ENCODE results near the gene GDPD2.

Gene GDPD2

GRCh38 chrX:70437921-70438665 is 15.0 kb downstream of the GDPD2 start:
- DNase-seq = no peak

DNA sequence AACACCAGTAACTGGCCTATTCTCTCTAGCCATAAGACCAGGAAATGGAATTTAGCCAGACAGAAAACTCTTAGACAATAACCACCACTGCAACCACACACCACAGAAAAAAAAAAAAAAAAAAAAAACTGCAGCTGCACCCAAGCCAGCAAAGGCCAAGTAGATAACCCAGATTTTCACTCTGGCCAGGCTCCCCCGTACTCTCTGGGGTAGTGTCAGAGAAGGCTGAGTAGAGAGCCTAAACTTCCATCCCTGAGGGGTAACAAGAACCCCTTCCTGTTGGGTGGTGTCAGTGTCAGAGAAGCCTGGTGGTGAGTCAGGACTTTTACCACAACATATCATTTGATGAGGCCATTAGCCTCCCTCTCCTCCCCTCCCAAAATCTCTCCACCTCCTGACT is 15.9 kb downstream of the GDPD2 start:
- DNase-seq = no peak

DNA sequence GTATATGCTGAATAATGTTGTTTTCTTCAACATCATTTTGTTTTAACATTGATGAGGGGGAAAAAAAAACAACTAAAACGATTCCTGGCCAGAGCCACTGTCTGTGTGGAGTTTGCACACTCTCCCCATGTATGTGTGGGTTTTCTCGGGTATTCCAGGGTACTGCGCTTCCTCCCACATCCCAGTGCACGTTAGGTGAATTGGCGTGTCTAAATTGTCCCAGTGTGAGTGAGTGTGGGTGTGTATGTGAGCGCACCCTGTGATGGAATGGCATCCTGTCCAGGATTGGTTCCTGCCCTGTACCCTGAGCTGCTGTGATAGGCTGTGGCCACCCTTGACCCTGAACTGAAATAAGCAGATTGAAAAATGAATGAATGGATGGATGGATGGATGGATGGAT is 19.1 kb downstream of the GDPD2 start:
- no peak for DNase-seq

GRCh38 chrX:70444326-70444945 is 21.3 kb downstream of the GDPD2 start, which contains the start of gene DLG3:
TSS of gene DLG3 (plus strand) at chrX:70444835. CDS start at chrX:70445202, 367 bp downstream.
- DNase-seq = peak; percentile 64

GRCh38 chrX:70444946-70445656 is 22.0 kb downstream of the GDPD2 start:
- DNase-seq = no peak

DNA sequence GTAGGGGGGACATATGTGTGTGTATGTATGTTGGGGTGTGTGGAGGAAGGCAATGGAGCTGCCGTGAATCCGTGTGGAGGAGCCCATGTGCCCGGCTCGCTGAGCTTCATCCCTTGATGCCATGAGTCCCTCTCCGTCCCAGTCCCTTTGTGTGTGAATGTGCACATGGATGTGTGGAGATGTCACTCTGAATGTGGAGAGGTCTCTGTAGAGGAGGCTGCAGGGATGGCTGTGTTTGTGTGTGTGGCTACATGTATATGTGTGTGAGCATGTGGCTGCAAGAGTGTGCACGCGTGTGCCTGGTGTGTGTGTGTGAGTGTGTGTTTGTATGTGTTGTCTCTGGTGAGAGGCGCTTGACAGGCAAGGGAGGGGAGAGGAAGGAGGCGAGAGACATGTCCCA is 22.8 kb downstream of the GDPD2 start:
- peak; percentile 3 for DNase-seq

DNA sequence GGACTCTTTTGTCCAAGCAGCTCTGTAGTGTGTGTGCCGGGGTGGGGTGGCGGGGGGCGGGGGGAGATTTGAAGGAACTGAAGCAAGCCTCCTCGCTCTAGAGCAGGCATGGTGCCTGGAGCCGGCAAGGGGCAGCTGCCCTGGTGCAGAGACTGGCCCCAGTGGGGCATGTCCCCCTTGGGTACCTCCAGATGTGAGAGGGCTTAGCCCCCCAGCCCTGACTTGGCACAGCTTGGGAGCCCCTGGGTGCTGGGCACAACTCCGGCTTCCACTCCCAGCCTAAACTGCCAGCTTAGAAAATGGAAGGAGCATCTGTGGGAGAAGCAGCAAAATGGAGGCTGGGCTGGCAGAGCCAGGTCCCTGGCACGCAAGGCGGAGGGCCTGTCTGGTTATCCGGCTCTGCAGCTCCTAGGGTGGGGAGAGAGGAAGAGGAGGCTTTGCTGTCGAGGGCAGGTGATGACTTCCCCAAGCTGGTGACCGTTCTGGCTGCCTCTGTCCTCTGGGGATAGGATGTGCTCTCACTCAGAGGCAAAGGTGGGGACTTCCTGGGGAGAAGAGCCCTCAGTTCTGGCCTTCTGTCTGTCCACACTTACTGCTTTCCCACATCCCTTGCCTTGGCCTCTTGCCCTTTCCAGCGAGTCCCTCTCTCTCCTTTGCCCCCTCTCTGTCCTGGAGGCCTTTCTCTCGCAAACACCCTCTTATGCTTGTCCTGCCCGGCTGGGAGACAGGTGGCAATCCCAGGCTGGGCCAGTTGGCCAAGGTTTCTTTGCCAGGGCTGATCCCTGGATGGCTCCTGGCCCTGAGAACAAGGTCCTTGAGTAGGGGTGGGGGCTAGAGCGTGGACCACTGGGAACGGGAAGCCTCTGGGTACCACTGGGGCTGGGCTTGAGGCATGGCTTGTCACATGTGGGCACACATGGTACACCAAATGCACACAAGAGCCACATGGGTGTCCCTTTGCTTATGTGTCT is 23.6 kb downstream of the GDPD2 start:
- no peak for DNase-seq

GRCh38 chrX:70449457-70449966 is 26.4 kb downstream of the GDPD2 start:
- no peak for DNase-seq

DNA sequence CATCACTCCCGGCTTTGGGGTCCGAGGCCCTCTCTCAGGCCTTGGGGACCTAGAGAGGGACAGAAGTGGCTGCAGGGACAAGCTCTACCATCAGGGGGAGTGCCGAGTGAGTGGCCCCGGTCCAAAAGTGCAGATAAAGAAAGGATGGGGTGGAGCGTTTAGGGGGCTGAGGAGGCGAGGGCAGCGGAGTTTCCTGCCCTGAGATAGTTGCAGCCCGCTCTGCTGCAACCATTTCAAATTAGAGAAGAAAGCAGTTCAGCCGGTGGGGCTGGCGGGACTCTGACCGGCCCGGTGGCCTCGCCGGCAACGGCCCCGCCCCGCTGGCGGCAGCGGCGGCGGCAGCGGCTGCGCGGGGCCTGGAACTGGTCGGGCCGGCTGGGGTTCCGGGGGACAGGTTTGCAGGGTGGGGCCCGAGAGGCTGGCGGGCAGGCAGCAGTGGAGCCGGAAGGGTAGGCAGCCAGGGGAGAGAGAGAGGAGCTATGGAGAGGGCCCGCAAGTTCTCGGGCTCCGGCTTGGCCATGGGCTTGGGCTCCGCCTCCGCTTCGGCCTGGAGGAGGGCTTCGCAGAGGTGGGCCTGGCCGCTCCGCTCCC is 29.1 kb downstream of the GDPD2 start:
- peak; percentile 63 for DNase-seq

GRCh38 chrX:70453024-70453618 is 30.0 kb downstream of the GDPD2 start:
- DNase-seq = no peak

GRCh38 chrX:70454441-70455365 is 31.6 kb downstream of the GDPD2 start:
- peak; percentile 97 for DNase-seq

GRCh38 chrX:70455366-70456202 is 32.5 kb downstream of the GDPD2 start:
- peak; percentile 76 for DNase-seq

- DNase-seq = no peak
These were observed 33.1 kb downstream of the GDPD2 start for GRCh38 chrX:70456256-70456655.

DNA sequence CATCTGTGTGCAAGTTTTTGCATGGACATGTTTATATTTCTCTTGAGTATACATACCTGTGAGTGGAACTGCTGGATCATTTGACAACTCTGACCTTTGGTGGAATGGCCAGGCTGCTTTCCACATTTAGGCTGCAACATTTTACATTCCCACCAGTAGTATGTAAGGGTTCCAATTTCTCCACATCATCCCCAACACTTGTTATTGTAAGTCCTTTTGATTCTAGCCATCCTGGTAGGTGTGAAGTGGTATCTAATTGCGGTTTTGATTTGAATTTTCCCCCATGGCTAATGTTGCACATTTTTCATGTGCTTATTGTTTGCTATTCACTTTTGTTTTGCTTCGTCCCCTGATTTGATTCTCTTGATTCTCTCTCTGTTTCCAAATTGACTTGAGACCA is 37.9 kb downstream of the GDPD2 start:
- DNase-seq = no peak

- DNase-seq = no peak
These were observed 40.9 kb downstream of the GDPD2 start for GRCh38 chrX:70464051-70464450.

GRCh38 chrX:70466968-70467367 is 43.9 kb downstream of the GDPD2 start:
- no peak for DNase-seq

DNA sequence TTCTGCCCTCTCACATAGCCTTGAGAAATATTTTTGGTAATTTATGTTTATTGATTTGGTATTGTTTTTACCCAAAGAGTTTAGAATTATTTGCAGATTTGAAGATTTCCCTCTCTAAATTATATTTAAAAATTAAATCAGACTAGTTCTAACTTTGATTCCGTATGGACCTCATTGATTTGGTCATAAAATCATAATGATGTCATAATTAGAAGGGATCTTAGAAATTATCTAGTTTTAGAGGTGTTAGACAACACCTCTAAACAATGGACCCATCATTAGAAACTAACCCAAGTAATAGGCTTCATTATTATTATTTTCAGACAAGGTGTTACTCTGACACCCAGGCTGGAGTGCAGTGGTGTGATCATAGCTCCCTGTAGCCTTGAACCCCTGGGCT is 45.6 kb downstream of the GDPD2 start:
- no peak for DNase-seq

DNA sequence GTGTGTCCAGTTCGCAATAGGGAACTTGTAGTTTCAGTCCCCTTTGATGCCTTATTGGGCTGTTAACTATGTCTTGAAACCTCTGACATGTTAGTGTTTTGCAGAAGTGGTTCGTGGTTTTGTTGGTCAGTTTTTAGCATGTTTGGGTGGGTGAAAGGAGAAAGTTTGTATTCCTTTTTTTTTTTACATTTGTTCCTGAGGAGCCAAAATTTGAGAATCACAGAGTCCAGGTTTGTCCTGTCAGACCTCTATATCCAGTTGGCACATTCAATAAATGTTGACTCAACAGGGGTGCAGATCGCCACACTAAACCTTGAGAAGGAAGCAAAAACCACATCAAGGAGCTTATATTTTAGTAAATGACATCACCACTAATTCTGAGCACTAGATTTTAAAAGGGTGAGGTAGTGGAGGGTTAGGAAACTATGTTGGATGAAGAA is 47.8 kb downstream of the GDPD2 start:
- no peak for DNase-seq

DNA sequence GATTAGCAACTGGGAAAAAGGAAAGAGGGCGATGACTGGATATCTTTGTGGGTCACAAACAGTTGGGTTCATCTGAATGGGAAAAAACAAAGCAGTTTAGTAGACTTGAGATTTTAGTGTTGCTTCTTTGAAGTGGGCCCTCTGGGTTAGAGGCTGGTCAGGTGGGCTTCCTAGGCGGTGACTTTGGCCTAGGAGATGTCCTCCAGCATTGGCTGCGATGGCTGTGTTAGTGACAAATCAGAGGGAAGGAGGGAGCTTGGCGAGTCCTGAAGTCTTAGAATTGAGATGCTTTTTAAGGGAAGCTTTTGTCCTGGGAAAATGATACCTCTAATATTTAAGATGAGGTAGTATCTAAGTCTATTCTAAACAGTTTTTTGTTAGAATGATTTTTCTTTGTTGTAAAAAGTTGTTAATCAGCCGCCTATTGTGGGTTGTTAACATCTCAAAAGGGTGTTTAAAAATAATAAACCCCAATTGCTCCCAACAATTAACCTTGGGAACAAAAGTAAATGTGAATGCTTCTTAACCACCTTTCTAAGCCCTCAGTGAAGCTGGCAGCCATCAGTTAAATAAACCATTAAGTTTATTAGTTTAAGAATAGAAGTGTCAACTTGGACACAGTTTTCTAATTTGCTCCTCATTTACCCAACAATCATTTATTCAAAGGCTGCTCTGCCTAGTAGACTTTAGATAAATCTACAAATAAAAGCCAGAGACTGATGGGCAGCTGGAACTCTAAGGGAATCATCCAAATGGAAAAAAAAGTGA is 53.2 kb downstream of the GDPD2 start:
- peak; percentile 25 for DNase-seq

Measured in NCI-H69 (cell line).